ENCODE data around the gene ENHO. TPM values are rescaled to one million over a fixed set of nuclear protein-coding genes. Genes with fewer than 3 reads are reported as not detected.

Gene ENHO
- polyA plus RNA-seq, 3 donors = 2.3 to 3.2 (median 2.7) TPM

DNA sequence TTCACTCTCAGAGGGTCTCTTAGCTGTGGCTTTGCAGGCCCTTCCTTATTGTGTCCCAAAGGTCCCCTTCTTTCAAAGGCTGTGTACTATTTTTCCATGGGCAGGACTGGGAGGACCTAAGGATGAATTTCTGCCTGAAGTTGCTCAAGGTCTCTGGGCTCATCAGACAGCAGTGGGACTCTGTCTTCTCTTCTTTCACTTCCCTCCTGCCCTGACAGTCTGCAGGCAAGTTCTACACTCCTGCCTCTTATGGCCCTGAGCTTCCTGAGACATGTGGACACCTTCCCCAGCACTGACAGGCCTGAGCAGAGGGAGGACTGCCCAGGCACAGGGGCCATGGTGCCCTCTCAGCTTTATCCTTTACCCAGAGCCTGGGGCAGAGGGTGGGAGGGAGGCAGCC is 14.8 kb downstream of the ENHO start:
- Histone ChIP-seq H3K27me3 (ENCODE audit: control insufficient read depth in 2 of 2, insufficient read depth in 2 of 2, low read length in 2 of 2) (no peaks in the 10 kb centered on the region), H3K4me3 (replicated peaks in 1 of 3; ENCODE audit: low read depth in 2 of 3, low read length in 3 of 3) (no peak overlapping the region), H2AFZ (ENCODE audit: insufficient read depth, low read depth, low read length, poor library complexity, severe bottlenecking) (no peak overlapping the region), H3K9me3 (replicated peaks in 1 of 2; ENCODE audit: control insufficient read depth in 1 of 2, insufficient read depth in 1 of 2, low read length in 2 of 2) (no peaks in the 10 kb centered on the region), H4K20me1 (ENCODE audit: insufficient read depth, low read length) (no peaks in the 10 kb centered on the region), H3K9ac (ENCODE audit: insufficient read depth, low read length, poor library complexity, severe bottlenecking) (no peak overlapping the region), H3K36me3 (replicated peaks in 1 of 2; ENCODE audit: control insufficient read depth in 1 of 2, insufficient read depth in 2 of 2, low read length in 2 of 2) (no peaks in the 10 kb centered on the region), H3K4me1 (ENCODE audit: control insufficient read depth in 1 of 2, insufficient read depth in 2 of 2, low read length in 2 of 2) (no peaks in the 10 kb centered on the region), H3K79me2 (ENCODE audit: insufficient read depth, low read length) (no peaks in the 10 kb centered on the region), H3K4me2 (replicated peaks; ENCODE audit: extremely low read depth, low read length, poor library complexity, severe bottlenecking) (no peak overlapping the region), H3K27ac (ENCODE audit: low read depth in 1 of 2, low read length in 2 of 2) (no peak overlapping the region)
- H3K4me1 Mint-ChIP-seq = no peaks in the 10 kb centered on the region
- H3K9me3 Mint-ChIP-seq = no peaks in the 10 kb centered on the region
- no peak for DNase-seq
- intact Hi-C loops (cut with micrococcal nuclease) = no loop called here
- H3K36me3 Mint-ChIP-seq = no peaks in the 10 kb centered on the region
- TF ChIP-seq, protein P1, sequence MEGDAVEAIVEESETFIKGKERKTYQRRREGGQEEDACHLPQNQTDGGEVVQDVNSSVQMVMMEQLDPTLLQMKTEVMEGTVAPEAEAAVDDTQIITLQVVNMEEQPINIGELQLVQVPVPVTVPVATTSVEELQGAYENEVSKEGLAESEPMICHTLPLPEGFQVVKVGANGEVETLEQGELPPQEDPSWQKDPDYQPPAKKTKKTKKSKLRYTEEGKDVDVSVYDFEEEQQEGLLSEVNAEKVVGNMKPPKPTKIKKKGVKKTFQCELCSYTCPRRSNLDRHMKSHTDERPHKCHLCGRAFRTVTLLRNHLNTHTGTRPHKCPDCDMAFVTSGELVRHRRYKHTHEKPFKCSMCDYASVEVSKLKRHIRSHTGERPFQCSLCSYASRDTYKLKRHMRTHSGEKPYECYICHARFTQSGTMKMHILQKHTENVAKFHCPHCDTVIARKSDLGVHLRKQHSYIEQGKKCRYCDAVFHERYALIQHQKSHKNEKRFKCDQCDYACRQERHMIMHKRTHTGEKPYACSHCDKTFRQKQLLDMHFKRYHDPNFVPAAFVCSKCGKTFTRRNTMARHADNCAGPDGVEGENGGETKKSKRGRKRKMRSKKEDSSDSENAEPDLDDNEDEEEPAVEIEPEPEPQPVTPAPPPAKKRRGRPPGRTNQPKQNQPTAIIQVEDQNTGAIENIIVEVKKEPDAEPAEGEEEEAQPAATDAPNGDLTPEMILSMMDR (IDR thresholded peaks at IDR 0.05) = no peak
- H3K27ac Mint-ChIP-seq = peak overlapping the region in 1 of 7 donors; percentile 18
- peaks cover 3 to 10% (median 6%) of the 10 kb centered on the region in 3 donors for H3K27me3 Mint-ChIP-seq (ENCODE audit: low read depth in 3 of 3)
- H3K4me3 Mint-ChIP-seq = no peak overlapping the region

DNA sequence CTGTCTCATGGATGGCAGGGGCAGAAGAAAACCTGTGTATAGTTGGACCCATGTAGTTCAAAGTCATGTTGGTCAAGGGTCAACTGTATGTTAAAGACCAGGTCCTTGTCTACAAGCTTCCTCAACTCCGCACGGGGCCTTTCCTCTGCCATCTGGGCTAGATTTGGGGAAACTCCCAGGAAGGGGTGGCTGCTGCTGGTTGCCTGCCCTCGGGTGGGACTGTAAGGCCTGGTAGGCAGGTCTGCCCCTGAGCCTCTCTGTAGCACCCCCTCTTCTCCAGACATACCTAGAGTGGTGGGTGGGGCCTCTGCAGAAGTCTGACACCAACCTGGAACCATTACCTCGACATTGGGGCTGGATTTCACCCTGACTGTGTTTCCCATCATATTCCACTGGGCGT is 15.2 kb downstream of the ENHO start:
- no peak overlapping the region for H2AFZ ChIP-seq (ENCODE audit: insufficient read depth, low read depth, low read length, poor library complexity, severe bottlenecking)
- Mint-ChIP-seq H3K4me3 (no peak overlapping the region), H3K27ac (no peak overlapping the region), H3K4me1 (no peaks in the 10 kb centered on the region), H3K27me3 (ENCODE audit: low read depth in 3 of 3) (peaks cover 5 to 10% (median 6%) of the 10 kb centered on the region in 3 donors), H3K36me3 (no peaks in the 10 kb centered on the region), H3K9me3 (no peaks in the 10 kb centered on the region)
- no peaks in the 10 kb centered on the region for H3K4me1 ChIP-seq (ENCODE audit: control insufficient read depth in 1 of 2, insufficient read depth in 2 of 2, low read length in 2 of 2)
- no peak for DNase-seq
- intact Hi-C loops (cut with micrococcal nuclease) = no loop called here
- H3K9ac ChIP-seq (ENCODE audit: insufficient read depth, low read length, poor library complexity, severe bottlenecking) = no peak overlapping the region
- H3K36me3 ChIP-seq (replicated peaks in 1 of 2; ENCODE audit: control insufficient read depth in 1 of 2, insufficient read depth in 2 of 2, low read length in 2 of 2) = no peaks in the 10 kb centered on the region
- H3K27ac ChIP-seq (ENCODE audit: low read depth in 1 of 2, low read length in 2 of 2) = no peak overlapping the region
- H3K27me3 ChIP-seq (ENCODE audit: control insufficient read depth in 2 of 2, insufficient read depth in 2 of 2, low read length in 2 of 2) = no peaks in the 10 kb centered on the region
- TF ChIP-seq, protein P1 (IDR thresholded peaks at IDR 0.05) = no peak
- H3K4me2 ChIP-seq (replicated peaks; ENCODE audit: extremely low read depth, low read length, poor library complexity, severe bottlenecking) = no peak overlapping the region
- no peaks in the 10 kb centered on the region for H3K9me3 ChIP-seq (replicated peaks in 1 of 2; ENCODE audit: control insufficient read depth in 1 of 2, insufficient read depth in 1 of 2, low read length in 2 of 2)
- H3K79me2 ChIP-seq (ENCODE audit: insufficient read depth, low read length) = no peaks in the 10 kb centered on the region
- WGBS (ENCODE audit: insufficient coverage) = 85% methylated on average over 4 of the region's 5 CpGs
- H3K4me3 ChIP-seq (replicated peaks in 1 of 3; ENCODE audit: low read depth in 2 of 3, low read length in 3 of 3) = no peak overlapping the region
- no peaks in the 10 kb centered on the region for H4K20me1 ChIP-seq (ENCODE audit: insufficient read depth, low read length)

Data from CD14-positive monocyte (primary cell).